Amniotic epithelial cell (primary cell): ENCODE results near the gene GPR101.

Experiments
- DNase-seq: peaks from one replicate; pipeline ENCODE4 v3.0.0-alpha.2; 2010; ENCODE audit warnings: low read depth

The GPR101 gene, protein sequence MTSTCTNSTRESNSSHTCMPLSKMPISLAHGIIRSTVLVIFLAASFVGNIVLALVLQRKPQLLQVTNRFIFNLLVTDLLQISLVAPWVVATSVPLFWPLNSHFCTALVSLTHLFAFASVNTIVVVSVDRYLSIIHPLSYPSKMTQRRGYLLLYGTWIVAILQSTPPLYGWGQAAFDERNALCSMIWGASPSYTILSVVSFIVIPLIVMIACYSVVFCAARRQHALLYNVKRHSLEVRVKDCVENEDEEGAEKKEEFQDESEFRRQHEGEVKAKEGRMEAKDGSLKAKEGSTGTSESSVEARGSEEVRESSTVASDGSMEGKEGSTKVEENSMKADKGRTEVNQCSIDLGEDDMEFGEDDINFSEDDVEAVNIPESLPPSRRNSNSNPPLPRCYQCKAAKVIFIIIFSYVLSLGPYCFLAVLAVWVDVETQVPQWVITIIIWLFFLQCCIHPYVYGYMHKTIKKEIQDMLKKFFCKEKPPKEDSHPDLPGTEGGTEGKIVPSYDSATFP

DNA sequence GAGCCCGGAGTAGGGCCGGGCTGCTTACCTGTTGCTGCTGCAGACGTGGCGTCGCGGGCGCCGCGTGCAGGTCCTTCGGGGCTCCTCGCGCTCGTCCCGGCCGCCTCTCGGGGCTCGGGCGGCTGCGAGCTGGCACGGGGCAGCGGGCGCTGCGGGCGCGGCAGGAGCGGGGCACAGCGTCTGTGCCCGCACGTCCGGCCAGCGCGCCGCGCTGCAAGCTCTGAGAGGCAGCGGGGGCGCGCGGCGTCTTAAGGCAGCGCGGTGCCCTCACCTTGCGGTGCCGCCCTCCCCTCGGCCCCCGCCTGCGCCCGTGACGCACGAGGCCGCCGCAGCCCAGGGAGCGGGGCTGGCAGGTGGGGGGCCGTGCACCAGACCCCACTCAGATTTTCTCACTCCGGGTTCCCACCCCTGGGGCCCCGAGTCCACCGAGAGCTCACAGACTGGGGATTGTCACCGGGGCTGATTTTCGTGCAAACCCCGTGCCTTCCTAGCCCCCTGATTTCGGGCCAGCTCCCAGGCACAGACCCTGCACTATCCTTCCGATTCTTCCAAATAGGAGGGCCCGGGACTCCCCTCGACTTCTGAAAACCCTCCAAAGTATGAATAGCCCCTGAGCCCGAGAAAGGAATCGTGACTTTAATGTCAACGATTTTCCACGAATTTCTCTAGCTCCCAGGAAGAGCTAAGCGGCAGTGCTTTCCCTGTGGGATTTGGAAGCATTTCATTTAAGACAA, at the start of gene GPR101:
TSS of gene GPR101 (minus strand) at position 222 of the 734 bp plus-strand sequence. CDS start 2,321 bp downstream, outside the sequence.
- DNase-seq, result no peak

DNA sequence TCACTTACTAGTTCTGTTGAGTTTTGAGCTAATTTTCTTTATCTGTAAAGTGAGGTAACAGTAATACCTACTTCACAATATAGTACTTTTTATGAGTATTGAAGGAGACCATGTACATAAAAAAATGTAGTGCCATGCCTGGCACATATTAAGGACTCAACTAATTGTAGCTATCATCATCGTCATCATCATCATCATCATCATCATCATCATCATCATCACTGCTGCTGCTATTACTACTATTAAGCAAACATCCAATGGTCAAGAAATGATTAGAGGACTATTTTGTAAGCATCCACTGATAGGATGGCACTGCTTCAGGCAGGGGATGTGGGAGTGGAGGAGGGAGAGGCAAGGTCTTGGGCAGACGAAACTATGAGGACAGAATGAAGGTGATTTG, 47.4 kb upstream of the GPR101 start:
- no peak for DNase-seq

DNA sequence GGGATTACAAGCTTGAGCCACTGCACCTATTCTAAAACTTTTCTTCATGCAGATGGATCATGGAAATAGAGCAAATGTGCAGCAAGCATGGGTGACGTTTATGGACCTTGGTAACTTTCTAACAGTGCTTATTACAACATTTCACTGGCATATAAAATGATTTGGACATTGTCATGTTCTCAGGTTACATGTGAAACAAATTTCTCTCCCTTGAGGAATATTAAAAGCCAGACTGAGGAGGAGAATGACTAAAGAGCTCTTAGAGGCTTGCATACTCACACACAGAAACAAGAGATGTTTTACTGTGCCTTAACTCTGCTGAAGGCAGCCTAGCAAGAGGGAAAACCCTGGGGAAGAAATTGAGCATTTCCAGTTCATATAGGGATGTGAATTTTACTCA, 38.6 kb upstream of the GPR101 start:
- no peak for DNase-seq

GRCh38 chrX:137071596-137071995, 37.8 kb upstream of the GPR101 start:
- DNase-seq, result no peak

- no peak for DNase-seq
Measured at GRCh38 chrX:137067147-137067546, 33.4 kb upstream of the GPR101 start.

GRCh38 chrX:137062915-137063617, 29.3 kb upstream of the GPR101 start:
- DNase-seq, result no peak

DNA sequence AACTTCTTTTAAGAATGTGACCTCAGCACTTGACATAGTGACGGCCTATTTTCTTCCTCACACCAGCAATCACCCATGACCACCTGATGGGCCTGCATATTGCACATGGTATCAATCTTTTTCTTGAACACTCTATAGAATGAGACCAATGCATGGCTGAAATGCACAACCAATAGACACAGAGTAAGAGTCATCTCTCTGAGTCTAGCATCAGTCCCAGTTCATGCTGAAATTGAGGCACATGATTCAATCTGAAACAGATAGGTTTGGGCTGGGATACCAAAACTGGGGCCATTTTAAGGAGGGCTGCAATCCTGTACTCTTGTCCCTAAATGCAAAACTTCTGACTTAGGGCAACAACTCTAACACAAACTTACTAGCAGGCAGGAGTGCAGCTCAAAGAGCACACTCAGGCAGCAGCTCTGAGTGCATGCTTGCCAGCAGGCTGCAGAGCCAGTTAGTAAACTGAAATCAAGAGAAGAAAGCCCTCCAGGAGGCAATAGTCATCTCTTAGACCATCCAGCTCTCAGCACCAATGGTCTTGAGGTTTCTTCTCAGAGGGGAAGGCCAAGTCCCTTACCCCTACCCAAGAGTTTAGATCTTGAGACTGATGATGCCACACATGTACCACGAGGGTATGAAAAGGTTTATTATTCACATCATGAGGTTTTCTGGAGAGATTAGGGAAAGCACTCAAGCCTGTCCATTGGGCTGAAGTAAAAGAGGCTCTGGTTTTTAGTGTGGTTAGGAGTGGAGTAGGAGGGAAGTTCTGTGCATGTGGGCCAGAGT, 24.7 kb upstream of the GPR101 start:
- DNase-seq, result no peak

GRCh38 chrX:137052643-137053235, 18.9 kb upstream of the GPR101 start:
- no peak for DNase-seq

GRCh38 chrX:137051978-137052642, 18.3 kb upstream of the GPR101 start:
- peak; percentile 11 for DNase-seq

DNA sequence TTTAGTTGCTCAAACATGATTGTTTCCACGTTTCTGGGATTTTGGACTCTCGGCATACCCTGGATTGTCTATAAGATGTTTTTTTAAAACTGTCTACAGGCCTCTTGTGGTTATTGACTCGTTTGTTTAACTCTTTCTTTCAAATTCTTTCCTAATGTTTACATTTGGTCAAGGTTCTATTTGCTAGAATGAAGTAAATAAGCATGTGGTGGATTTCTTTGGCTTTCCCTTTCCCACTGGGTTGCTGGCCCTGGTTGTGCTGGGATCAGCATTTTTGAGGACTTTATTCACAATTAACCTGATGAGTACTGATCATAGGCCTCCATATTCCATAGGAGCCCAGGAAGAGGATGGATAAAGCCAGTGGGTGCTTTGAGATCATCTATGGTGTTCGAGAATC, 11.1 kb upstream of the GPR101 start:
- DNase-seq, result no peak

DNA sequence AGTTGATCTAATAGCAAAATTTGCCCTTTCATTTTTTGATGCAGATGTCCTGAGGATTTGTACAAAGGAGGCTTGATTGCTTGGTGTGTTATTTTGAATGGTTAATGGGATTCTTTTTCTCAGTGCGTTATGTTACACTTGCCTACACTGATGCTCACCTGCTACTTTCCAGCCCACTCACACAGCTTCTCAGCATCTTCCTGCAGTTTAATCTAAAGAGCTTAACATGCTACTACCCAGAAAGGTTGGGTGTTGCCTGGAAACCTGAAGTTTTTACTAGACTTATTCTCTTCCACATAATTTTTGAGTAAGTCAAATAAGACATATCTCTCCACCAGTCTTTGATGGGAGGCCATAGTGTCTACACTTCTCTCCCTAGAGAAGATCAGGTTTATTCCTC, 9.9 kb upstream of the GPR101 start:
- DNase-seq, result no peak

- DNase-seq, result no peak
Measured at GRCh38 chrX:137041329-137041728, 7.5 kb upstream of the GPR101 start.

GRCh38 chrX:137040113-137040794, 6.5 kb upstream of the GPR101 start:
- no peak for DNase-seq

GRCh38 chrX:137034508-137034872, 695 bp upstream of the GPR101 start:
- DNase-seq, result peak; percentile 0

DNA sequence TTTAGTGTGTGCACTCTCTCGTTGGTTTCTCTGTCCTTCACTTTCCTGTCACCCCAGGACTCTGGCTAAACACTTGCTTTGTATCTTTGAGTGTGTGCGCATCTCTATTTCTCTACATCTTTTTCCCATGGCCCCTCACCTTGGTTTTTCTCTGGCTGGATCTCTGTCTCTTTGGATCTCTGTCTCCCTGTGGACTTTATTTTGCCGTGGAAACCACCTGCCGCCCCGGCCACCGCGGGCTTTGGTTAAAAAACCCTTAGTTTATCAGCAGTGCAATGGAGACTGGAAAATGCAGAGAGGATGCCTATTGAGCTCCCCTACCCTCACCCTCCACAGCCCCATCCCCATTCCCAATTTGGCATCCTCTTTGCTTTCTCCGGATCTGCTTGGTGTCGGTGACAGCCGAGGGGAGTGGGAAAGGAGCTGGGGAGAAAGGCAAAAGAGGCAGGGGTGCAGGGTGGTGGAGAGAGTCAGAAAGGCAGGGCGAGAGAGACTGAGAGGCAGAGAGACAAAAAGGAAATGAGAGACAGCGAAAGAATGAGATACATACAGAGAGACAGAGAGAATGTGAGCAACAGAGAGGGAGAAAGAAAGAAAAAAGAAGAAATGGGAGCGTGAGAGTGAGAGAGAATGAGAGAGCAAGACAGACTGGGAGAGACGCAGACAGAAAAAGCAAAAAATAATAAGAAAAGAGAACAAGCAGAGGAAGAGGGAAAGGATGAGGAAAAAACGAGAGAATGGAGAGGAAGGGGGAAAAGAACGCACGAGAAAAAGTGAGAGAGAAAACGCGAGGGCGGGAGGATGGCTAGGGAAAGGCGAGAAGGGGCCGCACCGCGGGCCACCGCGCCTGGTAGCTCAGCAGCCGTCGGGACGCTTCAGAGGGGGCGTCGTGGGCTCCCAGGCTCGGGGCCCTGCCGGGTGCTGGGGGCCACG, 688 bp downstream of the GPR101 start:
- DNase-seq, result no peak

- no peak for DNase-seq
Measured at GRCh38 chrX:137032341-137032694, 1.5 kb downstream of the GPR101 start.

GRCh38 chrX:137031517-137032340, 2.1 kb downstream of the GPR101 start:
- peak; percentile 28 for DNase-seq

GRCh38 chrX:137031039-137031438, 2.8 kb downstream of the GPR101 start:
- no peak for DNase-seq
